ENCODE data around the gene SSH2.

DNA sequence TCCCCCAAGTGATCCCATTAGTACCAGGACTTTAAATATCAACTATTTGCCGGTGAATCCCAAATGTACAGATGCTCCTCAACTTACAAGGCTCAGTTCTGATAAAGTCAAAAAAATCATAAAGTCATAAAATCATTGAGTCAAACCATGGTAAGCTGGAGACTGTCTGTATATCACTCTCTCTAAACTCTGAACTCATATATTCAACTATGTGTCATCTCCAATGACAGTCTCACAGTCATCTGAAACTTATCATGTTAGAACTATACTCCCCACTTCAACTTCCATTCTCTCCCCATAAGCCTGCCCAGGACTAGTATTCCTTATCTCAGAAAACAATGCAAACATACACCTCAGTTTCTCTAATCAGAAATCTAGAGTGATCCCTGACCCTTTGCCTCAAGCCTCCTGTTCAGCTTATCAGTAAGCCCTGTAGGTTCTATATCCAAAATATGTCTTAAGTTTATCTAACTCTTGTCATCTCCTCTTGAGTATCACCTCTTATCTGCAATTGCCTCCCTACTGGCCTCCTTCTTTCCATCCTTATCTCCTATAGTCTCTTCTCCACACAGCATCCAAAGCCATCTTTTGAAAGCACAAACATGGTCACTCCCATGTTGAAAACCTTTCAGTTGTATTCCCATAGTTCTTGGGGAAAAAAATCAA, 55.0 kb downstream of the SSH2 start:
- no peak for TF ChIP-seq POLR2AphosphoS5 (IDR thresholded peaks at IDR 0.05)
- TF ChIP-seq CTCF (IDR thresholded peaks at IDR 0.05) = no peak
- no peak for TF ChIP-seq EP300 (IDR thresholded peaks at IDR 0.05)
